Endodermal cell (in vitro differentiated cells): ENCODE data around the gene C2orf78. TPM values are rescaled to one million over a fixed set of nuclear protein-coding genes. Genes with fewer than 3 reads are reported as not detected.
"Not testable (repeated sequence)": the region's sequence is repeated elsewhere in the genome, so short reads cannot be mapped to it uniquely, and the experiment has no call there.

Experiments
- DNase-seq: peaks from one replicate; pipeline ENCODE4 v3.0.0-alpha.2; 2017
- H3K27ac ChIP-seq: 2 replicates; pipeline ENCODE4 v1.5.1; 2013; ENCODE audit warnings: mild to moderate bottlenecking, low read depth, low read length, moderate library complexity
- H3K27me3 ChIP-seq: 2 replicates; pipeline ENCODE4 v1.6.1; 2013; ENCODE audit warnings: mild to moderate bottlenecking, low read length, moderate library complexity; ENCODE audit not compliant: insufficient read depth, control insufficient read depth, poor library complexity, severe bottlenecking
- H3K36me3 ChIP-seq: 2 replicates; pipeline ENCODE4 v1.7.0; 2013; ENCODE audit warnings: mild to moderate bottlenecking, low read length, moderate library complexity; ENCODE audit not compliant: control insufficient read depth, insufficient read depth
- H3K4me1 ChIP-seq: one replicate; pipeline ENCODE4 v1.7.0; 2013; ENCODE audit warnings: low read length; ENCODE audit not compliant: control insufficient read depth, insufficient read depth
- H3K4me3 ChIP-seq: 2 replicates; pipeline ENCODE4 v1.5.1; 2013; ENCODE audit warnings: mild to moderate bottlenecking, low read length, moderate library complexity
- H3K9ac ChIP-seq: 2 replicates; pipeline ENCODE4 v1.6.1; 2013; ENCODE audit warnings: mild to moderate bottlenecking, low read length, moderate library complexity; ENCODE audit not compliant: poor library complexity, severe bottlenecking; ENCODE audit errors: extremely low read depth
- H3K9me3 ChIP-seq: 2 replicates; pipeline ENCODE4 v1.6.1; 2013; ENCODE audit warnings: mild to moderate bottlenecking, low read length, moderate library complexity; ENCODE audit not compliant: control insufficient read depth
- H3K27ac Mint-ChIP-seq: 2 replicates; pipeline ENCODE4 v1.8.0; 2020; ENCODE audit warnings: mixed read lengths
- H3K27me3 Mint-ChIP-seq: 2 replicates; pipeline ENCODE4 v1.8.0; 2021; ENCODE audit warnings: mild to moderate bottlenecking, mixed read lengths; ENCODE audit not compliant: insufficient read depth
- H3K36me3 Mint-ChIP-seq: 2 replicates; pipeline ENCODE4 v1.8.0; 2020; ENCODE audit warnings: low read depth, mixed read lengths
- H3K4me1 Mint-ChIP-seq: 2 replicates; pipeline ENCODE4 v1.8.0; 2020; ENCODE audit warnings: mixed read lengths
- H3K4me3 Mint-ChIP-seq: 2 replicates; pipeline ENCODE4 v1.8.0; 2020; ENCODE audit warnings: mild to moderate bottlenecking, moderate library complexity, mixed read lengths
- H3K9me3 Mint-ChIP-seq: 2 replicates; pipeline ENCODE4 v1.8.0; 2020; ENCODE audit warnings: mild to moderate bottlenecking, mixed read lengths
- WGBS, 2 experiments: methylation state at CpG; one replicate each; pipeline versions ENCODE4 v1.1.5 to v1.1.7; 2013; ENCODE audit warnings: missing lambda C conversion rate in 2 of 2, mixed read lengths in 1 of 2; ENCODE audit not compliant: insufficient coverage in 1 of 2, insufficient read length in 1 of 2; 5-methylcytosine and 5-hydroxymethylcytosine counted together
- total RNA-seq, 2 donors: library from RNA; stranded (reverse); fragmentation: NEBNext Ultra II Directional in 1 of 2; extraction: Animal tissue kit (Norgen Biotek cat#: 25700) in 1 of 2; gene quantifications; 2 replicates in 1 of 2; 3 replicates in 1 of 2; pipeline ENCODE4 v1.2.1, GENCODE V29; 2021
- TF ChIP-seq, protein P1 (sequence below): fragments of 200-600 bp; sonication (generic); conservative IDR thresholded peaks from 2 replicates; pipeline ENCODE4 v1.5.0; 2021; ENCODE audit warnings: antibody characterized with exemption, mild to moderate bottlenecking

Gene C2orf78
- total RNA-seq, 2 donors from 2014 or later: not detected

GRCh38 chr2:73772819-73773218 lies 11.2 kb upstream of the C2orf78 start:
- no peaks in the 10 kb centered on the region for H3K27me3 Mint-ChIP-seq
- Histone ChIP-seq H3K27ac (no peak overlapping the region), H3K4me1 (no peaks in the 10 kb centered on the region), H3K4me3 (no peak overlapping the region), H3K27me3 (no peaks in the 10 kb centered on the region), H3K9ac (no peak overlapping the region), H3K36me3 (peaks cover 70% of the 10 kb centered on the region), H3K9me3 (no peaks in the 10 kb centered on the region)
- no peak overlapping the region for H3K4me3 Mint-ChIP-seq
- H3K4me1 Mint-ChIP-seq: no peaks in the 10 kb centered on the region
- no peaks in the 10 kb centered on the region for H3K9me3 Mint-ChIP-seq
- DNase-seq: no peak
- H3K36me3 Mint-ChIP-seq: peaks cover 70% of the 10 kb centered on the region
- TF ChIP-seq, protein P1, sequence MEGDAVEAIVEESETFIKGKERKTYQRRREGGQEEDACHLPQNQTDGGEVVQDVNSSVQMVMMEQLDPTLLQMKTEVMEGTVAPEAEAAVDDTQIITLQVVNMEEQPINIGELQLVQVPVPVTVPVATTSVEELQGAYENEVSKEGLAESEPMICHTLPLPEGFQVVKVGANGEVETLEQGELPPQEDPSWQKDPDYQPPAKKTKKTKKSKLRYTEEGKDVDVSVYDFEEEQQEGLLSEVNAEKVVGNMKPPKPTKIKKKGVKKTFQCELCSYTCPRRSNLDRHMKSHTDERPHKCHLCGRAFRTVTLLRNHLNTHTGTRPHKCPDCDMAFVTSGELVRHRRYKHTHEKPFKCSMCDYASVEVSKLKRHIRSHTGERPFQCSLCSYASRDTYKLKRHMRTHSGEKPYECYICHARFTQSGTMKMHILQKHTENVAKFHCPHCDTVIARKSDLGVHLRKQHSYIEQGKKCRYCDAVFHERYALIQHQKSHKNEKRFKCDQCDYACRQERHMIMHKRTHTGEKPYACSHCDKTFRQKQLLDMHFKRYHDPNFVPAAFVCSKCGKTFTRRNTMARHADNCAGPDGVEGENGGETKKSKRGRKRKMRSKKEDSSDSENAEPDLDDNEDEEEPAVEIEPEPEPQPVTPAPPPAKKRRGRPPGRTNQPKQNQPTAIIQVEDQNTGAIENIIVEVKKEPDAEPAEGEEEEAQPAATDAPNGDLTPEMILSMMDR: no peak
- H3K27ac Mint-ChIP-seq: no peak overlapping the region

GRCh38 chr2:73776381-73776780 lies 7.6 kb upstream of the C2orf78 start:
- H3K4me3 Mint-ChIP-seq: no peak overlapping the region
- no peak overlapping the region for H3K27ac ChIP-seq
- peaks cover 44% of the 10 kb centered on the region for H3K36me3 ChIP-seq
- DNase-seq: no peak
- no peak overlapping the region for H3K4me3 ChIP-seq
- WGBS, 2 experiments: 100% methylated on average over 3 of the region's 4 CpGs; no CpG with 5 or more reads in 1 of the 2 experiments
- H3K9me3 Mint-ChIP-seq: no peaks in the 10 kb centered on the region
- H3K4me1 ChIP-seq: no peaks in the 10 kb centered on the region
- H3K9me3 ChIP-seq: no peaks in the 10 kb centered on the region
- no peaks in the 10 kb centered on the region for H3K27me3 Mint-ChIP-seq
- H3K4me1 Mint-ChIP-seq: peaks cover 5% of the 10 kb centered on the region
- no peak overlapping the region for H3K9ac ChIP-seq
- H3K36me3 Mint-ChIP-seq: peaks cover 45% of the 10 kb centered on the region
- no peak overlapping the region for H3K27ac Mint-ChIP-seq
- TF ChIP-seq, protein P1: no peak
- H3K27me3 ChIP-seq: no peaks in the 10 kb centered on the region

- Histone ChIP-seq H3K9me3 (no peaks in the 10 kb centered on the region), H3K27me3 (no peaks in the 10 kb centered on the region), H3K4me1 (no peaks in the 10 kb centered on the region), H3K4me3 (no peak overlapping the region), H3K27ac (no peak overlapping the region), H3K36me3 (peaks cover 44% of the 10 kb centered on the region), H3K9ac (no peak overlapping the region)
- peaks cover 42% of the 10 kb centered on the region for H3K36me3 Mint-ChIP-seq
- peaks cover 5% of the 10 kb centered on the region for H3K4me1 Mint-ChIP-seq
- H3K9me3 Mint-ChIP-seq: no peaks in the 10 kb centered on the region
- H3K27ac Mint-ChIP-seq: peak overlapping the region; percentile 52
- DNase-seq: no peak
- TF ChIP-seq, protein P1: no peak
- no peaks in the 10 kb centered on the region for H3K27me3 Mint-ChIP-seq
- no peak overlapping the region for H3K4me3 Mint-ChIP-seq
- WGBS, 2 experiments: 95 to 98% methylated on average over 6 to 8 of the region's 8 CpGs
Observed at GRCh38 chr2:73776869-73777519, 7.0 kb upstream of the C2orf78 start.

- not testable (repeated sequence) for H3K4me1 ChIP-seq
- H3K4me3 Mint-ChIP-seq: peak overlapping the region; percentile 97
Observed at GRCh38 chr2:73778867-73779466, 5.0 kb upstream of the C2orf78 start.

More at GRCh38 chr2:73778867-73779466, 5.0 kb upstream of the C2orf78 start:
- WGBS, 2 experiments: 42 to 80% methylated on average over 3 to 18 of the region's 18 CpGs
- H3K4me3 ChIP-seq: peak overlapping the region; percentile 92
- H3K36me3 Mint-ChIP-seq: peaks cover 28% of the 10 kb centered on the region
- not testable (repeated sequence) for H3K9me3 Mint-ChIP-seq, H3K9me3 ChIP-seq, DNase-seq, H3K27me3 Mint-ChIP-seq, H3K27ac ChIP-seq, H3K4me1 Mint-ChIP-seq, H3K27me3 ChIP-seq
- H3K9ac ChIP-seq: peak overlapping the region; percentile 89
- peak overlapping the region; percentile 96 for H3K27ac Mint-ChIP-seq
- peaks cover 29% of the 10 kb centered on the region for H3K36me3 ChIP-seq
